ENCODE data around the gene DHRS1.
A peak's percentile ranks its signal among the peaks of the same experiment; 100 is the strongest.

The DHRS1 gene

DNA sequence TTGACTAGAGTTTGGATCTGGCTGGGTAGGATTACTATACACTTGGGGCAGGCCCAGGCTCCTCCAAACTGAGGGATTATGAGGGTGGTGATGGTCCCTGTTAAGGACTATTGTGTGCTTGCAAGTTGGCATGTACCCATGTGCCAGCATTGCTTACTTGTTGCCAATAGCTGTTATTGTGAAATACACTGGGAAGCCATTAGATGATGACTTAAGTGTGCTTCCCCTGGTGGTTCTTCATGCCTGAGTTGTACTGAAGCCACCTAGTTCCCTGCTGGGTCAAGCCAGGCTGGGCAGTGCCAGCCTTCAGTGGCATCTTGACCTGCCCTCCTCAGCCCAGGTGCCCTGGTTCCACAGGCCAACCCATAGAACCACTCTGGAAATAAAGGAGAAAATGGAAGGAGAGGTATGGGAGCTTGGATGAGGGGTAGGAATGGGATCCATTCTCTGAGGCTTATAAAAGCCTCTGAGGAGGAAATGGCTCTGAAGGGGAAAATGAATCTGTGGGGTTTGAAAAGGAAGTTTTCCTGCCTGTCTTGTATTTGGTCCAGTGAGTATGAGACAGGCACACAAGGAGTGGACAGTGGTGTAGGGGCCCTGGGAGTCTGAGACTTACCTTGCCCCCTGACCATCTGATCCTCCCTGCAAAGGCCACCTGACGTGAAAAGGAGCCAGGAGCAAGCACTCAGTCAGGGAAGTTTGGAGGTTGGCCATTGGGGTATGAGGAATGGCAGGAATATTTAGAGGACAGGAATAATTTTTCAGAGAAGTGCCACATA lies 12.4 kb upstream of the DHRS1 start:
- TF ChIP-seq, protein P1, sequence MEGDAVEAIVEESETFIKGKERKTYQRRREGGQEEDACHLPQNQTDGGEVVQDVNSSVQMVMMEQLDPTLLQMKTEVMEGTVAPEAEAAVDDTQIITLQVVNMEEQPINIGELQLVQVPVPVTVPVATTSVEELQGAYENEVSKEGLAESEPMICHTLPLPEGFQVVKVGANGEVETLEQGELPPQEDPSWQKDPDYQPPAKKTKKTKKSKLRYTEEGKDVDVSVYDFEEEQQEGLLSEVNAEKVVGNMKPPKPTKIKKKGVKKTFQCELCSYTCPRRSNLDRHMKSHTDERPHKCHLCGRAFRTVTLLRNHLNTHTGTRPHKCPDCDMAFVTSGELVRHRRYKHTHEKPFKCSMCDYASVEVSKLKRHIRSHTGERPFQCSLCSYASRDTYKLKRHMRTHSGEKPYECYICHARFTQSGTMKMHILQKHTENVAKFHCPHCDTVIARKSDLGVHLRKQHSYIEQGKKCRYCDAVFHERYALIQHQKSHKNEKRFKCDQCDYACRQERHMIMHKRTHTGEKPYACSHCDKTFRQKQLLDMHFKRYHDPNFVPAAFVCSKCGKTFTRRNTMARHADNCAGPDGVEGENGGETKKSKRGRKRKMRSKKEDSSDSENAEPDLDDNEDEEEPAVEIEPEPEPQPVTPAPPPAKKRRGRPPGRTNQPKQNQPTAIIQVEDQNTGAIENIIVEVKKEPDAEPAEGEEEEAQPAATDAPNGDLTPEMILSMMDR (IDR thresholded peaks at IDR 0.05): no peak

DNA sequence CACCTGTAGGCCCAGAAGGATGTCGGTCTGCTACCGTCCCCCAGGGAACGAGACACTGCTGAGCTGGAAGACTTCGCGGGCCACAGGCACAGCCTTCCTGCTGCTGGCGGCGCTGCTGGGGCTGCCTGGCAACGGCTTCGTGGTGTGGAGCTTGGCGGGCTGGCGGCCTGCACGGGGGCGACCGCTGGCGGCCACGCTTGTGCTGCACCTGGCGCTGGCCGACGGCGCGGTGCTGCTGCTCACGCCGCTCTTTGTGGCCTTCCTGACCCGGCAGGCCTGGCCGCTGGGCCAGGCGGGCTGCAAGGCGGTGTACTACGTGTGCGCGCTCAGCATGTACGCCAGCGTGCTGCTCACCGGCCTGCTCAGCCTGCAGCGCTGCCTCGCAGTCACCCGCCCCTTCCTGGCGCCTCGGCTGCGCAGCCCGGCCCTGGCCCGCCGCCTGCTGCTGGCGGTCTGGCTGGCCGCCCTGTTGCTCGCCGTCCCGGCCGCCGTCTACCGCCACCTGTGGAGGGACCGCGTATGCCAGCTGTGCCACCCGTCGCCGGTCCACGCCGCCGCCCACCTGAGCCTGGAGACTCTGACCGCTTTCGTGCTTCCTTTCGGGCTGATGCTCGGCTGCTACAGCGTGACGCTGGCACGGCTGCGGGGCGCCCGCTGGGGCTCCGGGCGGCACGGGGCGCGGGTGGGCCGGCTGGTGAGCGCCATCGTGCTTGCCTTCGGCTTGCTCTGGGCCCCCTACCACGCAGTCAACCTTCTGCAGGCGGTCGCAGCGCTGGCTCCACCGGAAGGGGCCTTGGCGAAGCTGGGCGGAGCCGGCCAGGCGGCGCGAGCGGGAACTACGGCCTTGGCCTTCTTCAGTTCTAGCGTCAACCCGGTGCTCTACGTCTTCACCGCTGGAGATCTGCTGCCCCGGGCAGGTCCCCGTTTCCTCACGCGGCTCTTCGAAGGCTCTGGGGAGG lies 11.3 kb upstream of the DHRS1 start, which contains the start of gene LTB4R:
Gene LTB4R, plus strand, starts transcription at position 857 of the 959 bp plus-strand sequence. CDS start 4,150 bp downstream, outside the sequence.
- TF ChIP-seq, protein P1 (IDR thresholded peaks at IDR 0.05): peak; percentile 58

DNA sequence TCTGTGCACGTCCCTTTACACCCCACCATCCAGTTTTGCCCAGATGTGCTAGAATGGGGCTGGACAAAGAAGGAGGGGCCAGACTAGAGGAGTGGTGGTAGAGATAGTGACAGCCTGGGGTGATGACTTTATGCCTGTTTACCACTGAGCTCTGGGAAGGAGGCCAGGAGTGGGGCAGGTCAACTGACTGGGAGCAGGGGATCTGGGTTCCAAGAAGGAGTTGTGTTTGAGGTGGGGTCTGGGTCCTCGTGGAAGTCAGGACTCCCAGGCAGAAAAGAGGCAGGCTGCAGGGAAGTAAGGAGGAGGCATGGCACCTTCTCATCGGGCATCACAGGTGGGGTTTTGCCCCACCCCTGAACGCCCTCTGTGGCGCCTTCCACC lies 10.7 kb upstream of the DHRS1 start:
- TF ChIP-seq, protein P1 (IDR thresholded peaks at IDR 0.05): no peak

DNA sequence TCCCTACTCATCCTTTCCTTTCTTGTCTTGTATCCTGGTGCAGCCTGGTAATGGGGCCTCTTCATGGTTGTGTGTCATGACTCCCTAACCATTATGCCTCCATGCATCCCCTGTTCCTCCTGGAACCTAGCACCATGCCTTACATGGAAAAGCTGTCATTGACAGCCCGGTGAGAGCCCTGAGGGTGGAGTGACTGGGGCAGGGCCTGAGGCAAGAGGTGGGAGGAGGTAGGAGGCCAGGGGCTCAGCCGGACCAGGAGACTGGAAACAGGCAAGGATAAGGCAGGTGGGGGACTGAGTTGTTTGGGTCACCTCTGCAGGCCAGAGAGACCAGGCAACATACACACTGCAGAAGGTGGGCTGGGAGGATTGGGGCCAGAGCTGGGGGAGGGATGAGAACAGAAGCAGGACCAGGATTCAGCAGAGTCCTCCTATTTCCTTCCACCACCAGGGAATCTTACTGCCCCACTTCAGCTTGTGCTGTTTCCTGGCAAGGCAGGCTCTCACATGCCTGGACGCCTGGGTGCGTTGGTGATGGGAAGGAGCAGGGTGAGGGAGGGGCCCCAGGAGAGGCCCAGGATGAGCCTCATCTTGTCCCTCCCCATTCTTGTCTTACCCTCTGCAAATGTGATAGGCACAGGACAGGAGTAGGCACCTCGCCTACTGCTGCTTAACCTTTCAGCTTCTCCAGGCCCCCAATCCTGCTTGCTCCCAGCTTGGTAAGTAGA lies 10.1 kb upstream of the DHRS1 start, which contains the start of gene LTB4R2:
Gene LTB4R2, plus strand, starts transcription at position 603 of the 727 bp plus-strand sequence. CDS start 525 bp downstream, outside the sequence.
- TF ChIP-seq, protein P1 (IDR thresholded peaks at IDR 0.05): no peak

DNA sequence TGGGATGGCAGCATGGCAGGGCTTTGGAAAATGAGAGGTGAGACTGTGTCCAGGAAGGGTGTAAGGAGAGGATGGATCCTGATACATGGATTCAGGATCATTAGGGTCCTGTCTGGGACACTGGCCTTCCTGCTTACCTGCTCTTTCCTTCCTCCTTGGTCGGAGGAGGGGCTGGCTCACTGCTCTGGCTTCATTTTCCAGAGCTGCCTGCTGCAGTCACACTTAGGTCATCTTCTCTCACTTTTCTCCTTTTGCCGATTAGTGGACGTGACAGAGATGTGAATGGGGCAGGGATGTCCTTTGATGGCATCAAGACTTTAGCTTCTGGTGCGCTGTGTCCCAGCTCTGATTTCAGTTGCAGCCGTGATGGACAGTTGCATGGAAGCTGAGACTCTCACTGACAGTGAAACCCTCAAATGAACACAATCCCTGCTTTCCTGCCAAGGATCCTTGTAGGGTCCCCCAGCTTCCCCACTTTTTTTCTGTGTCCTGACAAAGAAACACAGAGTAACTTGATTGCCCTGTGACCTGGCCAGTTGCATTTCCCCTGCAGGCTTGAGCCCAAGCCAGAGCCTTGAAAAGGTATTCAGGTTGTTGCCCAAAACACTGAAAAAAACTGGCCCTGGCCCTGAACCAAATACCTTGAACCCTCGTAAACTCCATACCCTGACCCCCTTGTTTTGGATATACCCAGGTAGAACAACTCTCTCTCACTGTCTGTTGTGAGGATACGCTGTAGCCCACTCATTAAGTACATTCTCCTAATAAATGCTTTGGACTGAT lies 9.0 kb upstream of the DHRS1 start:
- TF ChIP-seq, protein P1 (IDR thresholded peaks at IDR 0.05): peak; percentile 38

DNA sequence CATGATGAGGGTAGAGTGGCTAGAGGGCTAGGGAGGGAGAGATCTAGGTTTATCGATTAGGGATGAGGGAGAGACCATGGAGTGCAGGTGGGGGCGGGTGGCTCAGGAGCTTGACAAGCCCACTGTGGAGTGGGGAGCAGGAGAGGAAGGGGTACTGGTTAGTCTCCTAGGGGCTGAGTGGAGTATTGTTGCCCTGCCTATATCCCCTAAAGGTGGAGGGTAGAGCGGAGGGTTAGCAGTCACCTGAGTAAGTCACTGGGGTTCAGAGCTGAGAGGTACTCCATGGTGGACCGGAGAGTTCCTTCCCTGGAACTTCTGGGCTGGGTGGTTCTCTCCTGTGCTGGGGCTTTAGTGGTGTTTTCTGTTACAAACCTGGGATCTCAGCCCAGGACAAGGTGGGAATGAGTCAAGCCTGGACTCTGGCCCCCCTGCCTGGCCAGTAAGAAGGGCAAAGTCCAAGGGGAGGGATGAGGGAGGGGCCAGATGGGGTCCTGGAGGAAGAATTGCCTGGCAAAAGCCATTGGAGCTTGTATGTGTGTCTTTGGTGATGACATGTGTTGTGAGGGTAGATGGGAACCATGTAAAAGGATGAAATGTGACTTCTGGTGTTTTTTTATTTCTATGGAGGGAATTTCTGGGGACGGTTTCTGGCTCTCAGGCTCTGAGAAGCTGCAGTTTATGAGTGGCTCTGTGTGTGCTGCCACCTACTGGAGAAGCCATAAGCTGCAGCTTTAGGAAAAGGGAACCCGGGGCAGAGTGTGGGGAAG lies 8.2 kb upstream of the DHRS1 start, which contains the start of gene CIDEB:
Gene CIDEB, minus strand, starts transcription at position 403 of the 767 bp plus-strand sequence. Its CDS starts 119 bp downstream, at position 284.
- TF ChIP-seq, protein P1 (IDR thresholded peaks at IDR 0.05): peak; percentile 99

Measured in LNCAP (cell line).